HL-60/S4 (cell line): ENCODE measurements around the gene PYGM.

Experiments used
- in situ Hi-C: fragments of 300-500 bp; cut with MboI; formaldehyde crosslinking; loops from 2 replicates; pipeline ENCODE4 v1.14.3; 2022; ENCODE audit warnings: low sequenced_read_pairs

The PYGM gene

DNA sequence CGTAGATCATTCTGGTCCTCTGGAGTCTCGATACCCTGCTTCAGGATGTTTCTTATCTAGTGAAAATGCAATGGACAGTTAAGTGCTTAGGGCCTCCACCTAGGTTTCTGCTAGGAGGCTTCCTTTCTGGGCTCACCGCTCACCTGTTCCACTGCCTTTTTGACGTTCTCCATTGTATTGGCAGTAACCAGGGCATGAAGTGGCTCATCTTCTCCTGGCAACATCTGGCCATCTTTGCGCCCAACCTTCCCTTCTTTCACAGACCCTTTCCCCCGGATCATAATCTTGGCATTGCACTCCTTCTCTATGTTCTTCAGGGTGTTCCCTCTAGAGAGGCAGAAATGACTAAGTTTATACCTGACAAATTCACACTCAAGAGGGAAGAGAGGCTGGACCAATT is 9.5 kb upstream of the PYGM start:
- in situ Hi-C loops, result no loop called here

DNA sequence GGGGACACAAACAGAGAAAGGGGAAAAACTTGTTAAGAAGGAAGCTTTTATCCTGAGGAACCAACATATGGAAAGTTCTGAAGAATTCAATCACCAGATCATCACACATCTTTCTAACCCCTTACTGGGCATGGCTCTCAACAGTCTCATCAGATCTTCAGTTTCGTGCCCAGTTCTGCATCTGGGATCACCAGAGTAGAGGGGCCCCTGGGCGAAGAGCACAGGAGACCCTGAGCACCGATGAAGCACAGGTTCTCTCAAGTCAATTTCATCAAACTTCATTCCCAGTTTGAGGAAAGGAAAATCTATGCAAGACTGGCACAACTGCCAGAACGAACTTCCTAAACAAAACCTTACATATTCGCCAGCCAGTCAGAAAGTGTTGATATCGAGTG is 8.5 kb upstream of the PYGM start:
- in situ Hi-C loops, result no loop called here

DNA sequence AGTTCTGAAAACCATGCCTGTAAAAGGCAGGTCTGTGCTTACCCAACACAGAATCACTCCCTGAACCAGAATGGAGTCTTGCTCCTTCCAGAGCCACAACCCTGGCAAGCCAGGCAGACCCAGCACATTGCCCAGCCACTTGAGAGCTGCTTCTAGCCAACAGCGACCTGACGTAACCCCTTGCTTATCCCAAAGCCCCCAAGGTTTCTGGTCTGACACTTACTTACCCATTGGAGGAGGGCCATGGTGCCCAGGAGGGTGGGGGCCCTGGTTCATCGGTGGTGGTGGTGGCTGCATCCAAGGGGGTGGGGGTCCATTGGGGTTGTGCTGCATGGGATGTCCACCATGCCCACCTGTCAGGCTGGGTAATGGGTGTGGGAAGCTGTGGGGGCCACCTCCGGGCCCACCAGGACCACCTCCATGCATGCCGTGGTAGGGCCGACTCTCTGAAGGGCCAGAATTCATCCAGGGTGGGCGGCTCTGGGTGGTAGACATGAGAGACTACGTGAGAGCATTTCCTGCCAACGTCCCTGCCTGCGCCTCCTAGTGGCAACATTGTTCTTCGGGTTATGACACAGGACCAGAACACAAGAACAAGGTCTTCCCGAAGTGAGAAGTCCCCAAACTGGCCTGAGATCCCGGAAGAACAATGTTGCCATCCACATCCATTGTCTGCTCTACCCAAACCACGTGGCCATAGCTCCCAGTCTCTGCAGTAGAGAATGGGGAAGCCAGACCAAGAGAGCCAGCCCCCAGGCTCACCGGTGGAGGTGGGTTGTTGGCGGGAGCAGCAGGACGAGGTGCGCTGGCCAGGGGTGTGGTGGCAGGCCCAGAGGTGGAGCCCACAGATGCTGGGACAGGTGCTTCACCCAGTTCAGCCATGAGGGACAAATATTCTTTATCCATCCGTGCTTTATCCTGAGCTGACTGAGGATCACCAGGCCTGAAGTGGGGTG is 7.8 kb upstream of the PYGM start:
- in situ Hi-C loops, result no loop called here

GRCh38 chr11:64766881-64767280 is 7.1 kb upstream of the PYGM start:
- in situ Hi-C loops, result no loop called here

DNA sequence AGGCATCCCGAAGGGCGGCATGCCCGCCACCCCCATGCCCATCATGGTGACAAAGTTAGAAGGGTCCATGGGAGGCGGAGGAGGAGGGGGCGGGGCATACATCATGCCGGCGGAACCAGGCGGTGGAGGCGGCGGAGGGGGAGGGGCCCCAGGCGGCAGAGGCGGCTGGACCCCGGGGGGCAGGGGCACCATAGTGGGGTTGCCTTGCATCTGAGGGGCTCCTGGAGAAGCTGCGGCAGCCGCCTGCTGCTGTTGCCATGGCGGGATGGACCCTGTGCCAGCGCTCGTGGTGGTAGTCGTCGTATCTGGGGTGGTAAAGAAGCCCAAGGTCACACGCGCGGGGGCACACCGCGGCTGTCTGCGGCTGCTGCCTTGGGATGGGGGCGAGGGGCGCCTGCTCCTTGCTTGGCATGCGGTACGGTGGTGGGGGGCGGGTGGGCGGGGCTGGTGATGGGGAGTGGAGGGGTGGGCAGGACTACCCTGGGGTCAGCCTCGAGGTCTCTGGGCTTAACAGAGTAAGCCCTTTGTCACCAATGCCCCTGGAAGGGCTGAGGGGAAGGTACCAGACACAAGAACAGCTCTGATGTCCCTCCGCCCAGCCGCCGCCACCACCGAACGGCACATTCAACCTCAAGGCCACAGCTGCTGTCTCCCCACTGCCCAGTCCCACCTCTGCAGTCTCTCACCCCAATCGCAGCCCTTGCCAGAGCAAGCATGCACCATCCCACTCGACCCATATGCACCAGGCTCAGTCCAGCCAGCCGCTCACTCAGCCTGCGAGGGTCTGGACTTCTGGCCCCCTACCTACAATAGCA is 6.3 kb upstream of the PYGM start:
- in situ Hi-C loops, result no loop called here

GRCh38 chr11:64765291-64765850 is 5.6 kb upstream of the PYGM start:
- in situ Hi-C loops, result no loop called here

DNA sequence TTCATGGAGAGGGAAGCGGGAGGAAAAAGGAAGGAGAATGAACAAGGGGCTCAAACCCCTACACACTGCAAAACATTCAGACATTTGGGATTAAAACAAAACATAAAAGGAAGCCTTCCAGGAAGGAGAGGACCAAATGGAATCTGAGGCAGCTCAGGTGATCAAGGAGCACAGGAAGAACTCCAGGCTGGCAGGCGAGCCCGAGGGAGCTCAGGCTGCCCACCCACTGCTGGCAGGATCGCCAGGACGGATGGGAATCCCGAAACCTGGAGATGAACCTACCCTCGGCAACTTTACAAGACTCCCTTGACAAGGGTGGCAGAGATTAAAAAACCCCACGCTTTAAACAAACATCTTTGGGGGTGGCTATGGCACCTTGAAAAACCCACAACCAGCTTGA is 5.0 kb upstream of the PYGM start:
- in situ Hi-C loops, result no loop called here

DNA sequence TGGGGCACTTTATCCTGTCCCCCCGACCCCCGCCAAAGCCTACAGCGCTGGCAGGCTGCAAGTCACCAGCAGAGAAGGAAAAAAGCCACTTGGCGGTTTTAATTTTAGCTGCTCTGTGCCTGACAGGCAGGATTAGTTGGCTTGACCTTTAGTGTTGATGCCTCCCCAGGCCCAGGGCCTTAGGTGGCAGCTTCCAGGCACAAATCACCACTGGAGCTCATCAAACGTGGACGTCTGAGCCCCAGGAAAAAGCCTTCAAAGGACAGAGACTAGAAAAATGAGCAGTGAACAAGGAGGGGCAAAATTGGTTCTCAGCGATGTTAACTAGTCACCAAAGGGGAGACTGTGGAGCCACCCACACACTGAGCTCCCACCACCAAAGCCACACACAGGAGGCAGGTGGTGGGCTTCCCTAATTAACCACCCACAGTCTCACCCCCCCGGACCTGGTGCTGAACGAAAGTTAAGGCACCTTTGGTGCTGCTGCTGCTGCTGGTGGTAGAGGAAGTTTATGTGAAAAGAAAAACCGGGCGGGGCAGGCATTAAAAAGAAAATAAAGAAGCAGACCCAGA is 4.4 kb upstream of the PYGM start:
- in situ Hi-C loops, result no loop called here

GRCh38 chr11:64763526-64764039 is 3.8 kb upstream of the PYGM start:
- in situ Hi-C loops, result no loop called here

GRCh38 chr11:64762674-64763525 is 3.1 kb upstream of the PYGM start:
- in situ Hi-C loops, result no loop called here

- in situ Hi-C loops, result no loop called here
Observed at GRCh38 chr11:64762277-64762673, 2.5 kb upstream of the PYGM start.

GRCh38 chr11:64760759-64761420 is 1.1 kb upstream of the PYGM start:
- in situ Hi-C loops, result no loop called here

- in situ Hi-C loops, result no loop called here
Observed at GRCh38 chr11:64759131-64759721, 548 bp downstream of the PYGM start.

DNA sequence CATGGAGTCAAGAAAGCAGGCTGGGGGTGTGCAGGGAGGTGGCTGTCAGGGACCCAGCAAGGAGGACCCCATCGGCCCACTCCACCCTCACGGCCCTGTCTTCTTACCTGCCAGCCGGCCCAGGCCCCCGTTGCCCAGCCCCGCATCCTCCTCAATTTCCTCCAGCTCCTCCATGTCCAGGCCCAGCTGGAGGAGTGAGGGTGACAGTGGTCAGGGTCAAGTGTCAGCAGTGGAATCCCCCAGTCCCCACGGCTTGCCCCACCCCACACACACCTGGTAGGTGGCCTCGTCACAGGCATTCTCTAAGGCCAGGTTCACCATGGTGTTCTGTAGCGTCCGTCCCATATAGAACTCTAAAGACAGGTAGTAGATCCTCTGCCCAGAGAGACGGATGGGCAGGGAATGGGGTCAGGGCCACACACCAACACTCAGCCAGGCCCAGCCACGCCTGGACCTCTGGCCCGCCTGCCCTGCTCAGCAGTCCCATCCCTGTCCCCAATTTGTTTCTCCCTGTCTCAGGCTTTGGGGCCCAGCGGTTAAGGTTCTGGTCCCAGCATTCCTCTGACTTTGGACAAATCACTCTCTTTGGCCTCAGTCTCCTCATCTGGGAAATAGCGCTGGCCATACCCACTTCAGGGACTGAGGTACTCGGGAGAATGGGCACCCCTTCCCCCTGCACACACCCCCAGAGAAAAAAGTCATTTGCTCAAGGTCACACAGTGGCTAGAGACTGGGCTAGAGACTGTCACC is 1.3 kb downstream of the PYGM start:
- in situ Hi-C loops, result no loop called here

GRCh38 chr11:64757549-64758329 is 2.0 kb downstream of the PYGM start:
- in situ Hi-C loops, result no loop called here

DNA sequence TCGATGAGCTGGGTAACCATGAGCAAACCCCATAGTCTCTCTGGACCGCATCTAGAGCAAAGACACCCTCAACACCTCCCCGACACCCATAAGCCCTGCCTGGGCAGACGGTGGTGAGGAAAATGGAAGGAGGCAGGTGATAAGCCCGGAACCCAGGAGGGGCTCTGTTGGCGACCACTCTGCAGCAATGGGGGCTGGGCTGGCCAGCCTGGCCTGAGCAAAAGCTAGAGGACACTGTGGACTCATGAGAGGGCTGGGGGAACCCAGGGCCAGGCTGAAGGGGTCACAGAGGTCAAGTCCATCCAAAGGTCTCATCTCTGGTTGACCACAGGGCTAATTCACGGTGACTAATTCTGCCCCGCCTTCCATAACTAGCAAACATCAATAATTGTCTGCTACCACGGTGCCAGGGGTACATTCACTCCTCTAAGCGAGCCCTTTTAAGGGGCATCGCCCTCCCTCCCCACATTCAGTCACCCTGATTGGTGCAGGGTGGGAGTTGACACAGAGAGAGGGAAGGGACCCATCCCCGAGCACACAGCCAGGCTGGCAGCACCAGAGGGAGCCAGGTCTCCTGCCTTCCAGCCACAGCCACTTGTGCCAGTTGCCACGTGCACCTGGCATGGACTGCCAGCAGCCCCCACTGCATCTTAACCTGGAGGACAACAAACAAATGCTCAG is 4.0 kb downstream of the PYGM start:
- in situ Hi-C loops, result no loop called here
